Right forelimb (tissue), 1 donor: Measurements from ENCODE around the gene GRPEL1.

Experiments
- DNase-seq: peaks from one replicate; pipeline ENCODE4 v3.0.0-alpha.2; 2018

The GRPEL1 gene

GRCh38 chr4:7062816-7063215 is 5.0 kb downstream of the GRPEL1 start:
- no peak for DNase-seq

GRCh38 chr4:7061815-7062214 is 6.0 kb downstream of the GRPEL1 start:
- DNase-seq, result no peak

GRCh38 chr4:7060346-7061150 is 7.3 kb downstream of the GRPEL1 start:
- DNase-seq, result no peak

- DNase-seq, result no peak
These were observed 8.2 kb downstream of the GRPEL1 start for GRCh38 chr4:7059662-7060061.

GRCh38 chr4:7058792-7059191 is 9.1 kb downstream of the GRPEL1 start:
- DNase-seq, result no peak

GRCh38 chr4:7055990-7056325 is 11.9 kb downstream of the GRPEL1 start:
- DNase-seq, result no peak

GRCh38 chr4:7055111-7055989 is 12.5 kb downstream of the GRPEL1 start:
- DNase-seq, result no peak

- no peak for DNase-seq
These were observed 13.6 kb downstream of the GRPEL1 start for GRCh38 chr4:7054106-7054880.

GRCh38 chr4:7052923-7053715 is 14.7 kb downstream of the GRPEL1 start:
- DNase-seq, result no peak

- no peak for DNase-seq
These were observed 15.6 kb downstream of the GRPEL1 start for GRCh38 chr4:7052313-7052712.

GRCh38 chr4:7051905-7052304 is 16.0 kb downstream of the GRPEL1 start:
- DNase-seq, result no peak

- DNase-seq, result no peak
These were observed 16.7 kb downstream of the GRPEL1 start for GRCh38 chr4:7051144-7051495.

- DNase-seq, result no peak
These were observed 17.3 kb downstream of the GRPEL1 start for GRCh38 chr4:7050481-7051143.

- DNase-seq, result no peak
These were observed 18.1 kb downstream of the GRPEL1 start for GRCh38 chr4:7049739-7050138.

GRCh38 chr4:7049295-7049694 is 18.6 kb downstream of the GRPEL1 start:
- no peak for DNase-seq

- no peak for DNase-seq
These were observed 19.2 kb downstream of the GRPEL1 start for GRCh38 chr4:7048642-7049041.

- no peak for DNase-seq
These were observed 20.9 kb downstream of the GRPEL1 start for GRCh38 chr4:7046971-7047370.

- DNase-seq, result no peak
These were observed 21.6 kb downstream of the GRPEL1 start for GRCh38 chr4:7045961-7046921.

- no peak for DNase-seq
These were observed 22.3 kb downstream of the GRPEL1 start for GRCh38 chr4:7045553-7045952.

- DNase-seq, result no peak
These were observed 23.5 kb downstream of the GRPEL1 start for GRCh38 chr4:7044137-7044930.
